ENCODE measurements around the gene MGAT2.

DNA sequence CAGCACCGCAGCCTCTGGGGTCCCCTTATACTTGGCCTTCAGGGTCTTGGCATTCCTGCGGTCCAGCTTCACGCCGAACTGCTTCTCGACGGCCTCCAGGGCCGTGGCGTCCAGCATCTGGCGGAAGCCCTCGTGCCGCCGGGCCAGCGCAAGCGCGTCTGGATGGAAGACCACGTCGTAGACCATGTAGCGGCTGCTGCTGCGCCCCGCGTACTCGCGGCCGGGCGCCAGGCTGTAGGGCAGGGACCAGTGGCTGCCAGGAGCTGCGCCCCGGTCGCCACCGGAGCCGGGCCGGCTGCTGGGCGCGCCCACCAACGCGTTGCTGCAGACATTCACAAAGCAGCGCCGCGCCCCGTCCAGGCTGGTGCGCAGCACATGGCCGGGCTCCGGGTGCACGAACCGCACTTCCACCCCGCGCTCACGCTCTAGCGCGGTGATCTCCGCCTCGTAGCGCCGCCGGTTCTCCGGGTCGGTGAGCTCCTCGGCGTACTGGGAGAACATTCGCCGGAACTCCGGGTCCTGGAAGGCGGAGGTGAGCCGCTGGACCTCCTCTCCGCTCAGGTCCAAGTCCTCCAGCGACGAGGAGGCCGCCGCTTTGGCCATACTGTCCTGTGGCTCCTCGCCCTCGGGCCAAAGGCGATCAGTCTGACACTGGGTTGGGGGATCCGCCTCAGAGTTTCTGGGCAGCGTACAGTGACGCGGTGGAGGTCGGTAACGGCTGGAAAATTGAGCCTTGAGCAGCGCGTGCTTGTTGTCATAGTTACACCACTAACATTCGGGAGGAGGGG lies 14.1 kb downstream of the MGAT2 start, which contains the start of gene DNAAF2:
- TF ChIP-seq CTCF (IDR thresholded peaks at IDR 0.05) (no peak), POLR2A (IDR thresholded peaks at IDR 0.05) (no peak)

Data from ovary (tissue), 3 donors.